Stomach (tissue), 9 donors: Measurements from ENCODE around the gene PITPNB. TPM values are rescaled to one million over a fixed set of nuclear protein-coding genes. Genes with fewer than 3 reads are reported as not detected.

ENCODE experiments used
- DNase-seq, 2 donors: peaks; one replicate each; pipeline versions ENCODE4 v3.0.0 to v3.0.0-alpha.2; 2013 to 2019
- H3K27ac ChIP-seq, 5 donors: fragments of 200-600 bp in 4 of 5; sonication (generic) in 4 of 5; one replicate each; pipeline ENCODE4 v1.5.1; 2013 to 2019; ENCODE audit warnings: mild to moderate bottlenecking in 1 of 5, moderate library complexity in 1 of 5
- H3K27me3 ChIP-seq, 3 donors: fragments of 200-600 bp; sonication (generic); one replicate each; pipeline ENCODE4 v1.5.1; 2017 to 2019; ENCODE audit warnings: mixed run types in 1 of 3
- H3K36me3 ChIP-seq, 4 donors: fragments of 200-600 bp; sonication (generic); 1 replicate in 3 of 4; 2 replicates in 1 of 4; pipeline ENCODE4 v1.5.1; 2016 to 2019
- H3K4me1 ChIP-seq, 4 donors: fragments of 200-600 bp; sonication (generic); one replicate each; pipeline ENCODE4 v1.5.1; 2016 to 2019
- H3K4me3 ChIP-seq, 4 donors: fragments of 200-600 bp; sonication (generic) in 3 of 4; one replicate each; pipeline ENCODE4 v1.5.1; 2016 to 2019; ENCODE audit warnings: mild to moderate bottlenecking in 1 of 4
- H3K9me3 ChIP-seq, 4 donors: fragments of 200-600 bp; sonication (generic); one replicate each; pipeline ENCODE4 v1.5.1; 2016 to 2019
- CTCF ChIP-seq, 7 experiments: fragments of 450-650 bp in 4 of 7; fragments of 200-600 bp in 3 of 7; sonication (generic) in 3 of 7; IDR thresholded peaks; one replicate each; pipeline ENCODE4 v1.5.1; 2016 to 2019; ENCODE audit warnings: antibody characterized with exemption in 7 of 7, control low read depth in 2 of 7, mild to moderate bottlenecking in 1 of 7
- EP300 ChIP-seq: sonication (generic); formaldehyde crosslinking; IDR thresholded peaks from one replicate; pipeline ENCODE4 v1.6.1; 2017; ENCODE audit warnings: antibody characterized with exemption
- POLR2A ChIP-seq, 4 donors: fragments of 450-650 bp; IDR thresholded peaks; one replicate each; pipeline ENCODE4 v1.6.1; 2016; ENCODE audit warnings: antibody characterized with exemption in 4 of 4, control low read depth in 2 of 4, mild to moderate bottlenecking in 1 of 4, moderate library complexity in 1 of 4
- POLR2AphosphoS5 ChIP-seq, 3 donors: sonication (generic); formaldehyde crosslinking; IDR thresholded peaks; one replicate each; pipeline ENCODE4 v1.6.1; 2016; ENCODE audit warnings: antibody characterized with exemption in 3 of 3
- WGBS, 5 donors: extraction: QIAGEN DNeasy Blood & Tissue Kit in 3 of 5; methylation state at CpG; one replicate each; pipeline versions ENCODE4 v1.1.5 to v1.1.7; 2013 to 2018; 5-methylcytosine and 5-hydroxymethylcytosine counted together
- intact Hi-C: fragments of 100-400 bp; cut with DNase I; formaldehyde crosslinking; loops from one replicate; pipeline ENCODE4 v1.15.1; 2023; ENCODE audit warnings: low total_unique reads
- polyA plus RNA-seq, 3 donors: library from polyadenylated mRNA; stranded (reverse); fragments of 200-250 nt; gene quantifications; one replicate each; pipeline ENCODE4 v1.2.3, GENCODE V29; 2013
- total RNA-seq, 5 donors: library from RNA; depleted of rRNA; stranded (reverse); fragments of >200 nt; gene quantifications; one replicate each; pipeline versions ENCODE4 v1.1.0 to v1.2.3, GENCODE V29; 2014 to 2016
- donor health status: healthy with polysubstance abuse.
- donor health status: Bipolar disorder and iron deficiency.
- donor health status: healthy.

The PITPNB gene
- total and polyA plus RNA-seq, 8 donors = 6.7 to 91.6 (median 29.9) TPM

DNA sequence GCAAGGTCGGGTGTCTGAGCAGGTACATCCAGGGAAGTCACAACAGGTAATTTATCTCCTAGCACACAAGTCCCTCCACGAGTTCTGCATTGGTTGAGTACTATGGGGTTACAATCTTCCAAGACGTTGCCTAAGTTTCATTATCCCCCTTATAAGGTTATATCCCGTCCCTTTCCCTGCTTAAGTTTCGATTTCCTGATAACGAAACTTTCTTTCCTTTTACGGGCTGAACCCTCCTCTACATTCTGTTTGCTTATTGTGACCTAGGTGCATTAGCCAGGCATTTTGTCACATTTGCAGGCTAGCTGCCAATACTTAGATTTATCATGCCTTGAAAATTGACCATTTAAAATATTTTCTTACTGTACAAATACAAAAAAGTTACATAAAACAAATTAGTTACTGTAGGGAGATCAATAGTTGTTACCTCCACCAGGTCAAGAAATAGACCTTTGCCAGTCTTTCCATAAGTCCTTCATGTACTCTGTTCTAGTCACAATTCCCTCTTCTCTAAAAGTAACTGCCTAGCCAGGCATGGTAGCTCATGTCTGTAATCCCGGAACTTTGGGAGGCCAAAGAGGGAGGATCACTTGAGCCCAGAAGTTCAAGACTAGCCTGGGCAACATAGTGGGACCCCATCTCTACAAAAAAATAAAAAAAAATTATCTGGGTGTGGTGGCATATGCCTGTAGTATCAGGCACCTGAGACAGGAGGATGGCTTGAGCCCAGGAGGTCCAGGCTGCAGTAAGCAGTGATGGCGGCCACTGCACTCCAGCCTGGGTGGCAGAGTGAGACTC lies 14.3 kb upstream of the PITPNB start:
- Histone ChIP-seq H3K27ac (peak overlapping the region in 4 of 5 donors; percentile 33 to 70 (median 47)), H3K36me3 (peaks cover 0 to 11% (median 2%) of the 10 kb centered on the region in 4 donors), H3K27me3 (no peaks in the 10 kb centered on the region), H3K4me3 (peak overlapping the region; percentile 18 to 41 (median 26)), H3K4me1 (peaks cover 0 to 8% (median 2%) of the 10 kb centered on the region in 4 donors), H3K9me3 (no peaks in the 10 kb centered on the region)
- intact Hi-C loops = no loop called here
- 41 to 66% (median 60%) methylated on average over 9 of the region's 9 CpGs for WGBS, 5 donors
- DNase-seq = peak in 1 of 2 donors; percentile 26
- peak in 1 of 3 donors; percentile 52 for TF ChIP-seq POLR2AphosphoS5 (IDR thresholded peaks at IDR 0.05)
- TF ChIP-seq EP300 = no peak
- no peak for TF ChIP-seq POLR2A (IDR thresholded peaks at IDR 0.05)

- Histone ChIP-seq H3K4me1 (peaks cover 0 to 8% (median 2%) of the 10 kb centered on the region in 4 donors), H3K9me3 (no peaks in the 10 kb centered on the region), H3K27me3 (no peaks in the 10 kb centered on the region), H3K36me3 (peaks cover 0 to 7% (median 0%) of the 10 kb centered on the region in 4 donors), H3K4me3 (peak overlapping the region in 1 of 4 donors; percentile 41), H3K27ac (no peak overlapping the region)
- 75 to 82% (median 77%) methylated on average over 3 of the region's 3 CpGs for WGBS, 5 donors
- no peak for DNase-seq
- intact Hi-C loops = no loop called here
- TF ChIP-seq POLR2A (IDR thresholded peaks at IDR 0.05) = no peak
- TF ChIP-seq CTCF (IDR thresholded peaks at IDR 0.05) = no peak
- no peak for TF ChIP-seq POLR2AphosphoS5 (IDR thresholded peaks at IDR 0.05)
- TF ChIP-seq EP300 = no peak
These were observed 11.4 kb upstream of the PITPNB start for GRCh38 chr22:27930331-27931060.

- H3K4me3 ChIP-seq = no peak overlapping the region
- no peaks in the 10 kb centered on the region for H3K27me3 ChIP-seq
- no peak overlapping the region for H3K27ac ChIP-seq
- no peaks in the 10 kb centered on the region for H3K9me3 ChIP-seq
- intact Hi-C loops = no loop called here
- peaks cover 0 to 9% (median 4%) of the 10 kb centered on the region in 4 donors for H3K4me1 ChIP-seq
- H3K36me3 ChIP-seq = peaks cover 0 to 29% (median 8%) of the 10 kb centered on the region in 4 donors
- DNase-seq = no peak
- TF ChIP-seq POLR2A (IDR thresholded peaks at IDR 0.05) = no peak
- TF ChIP-seq CTCF (IDR thresholded peaks at IDR 0.05) = no peak
- no peak for TF ChIP-seq EP300
- TF ChIP-seq POLR2AphosphoS5 (IDR thresholded peaks at IDR 0.05) = no peak
- 36 to 100% (median 95%) methylated on average over 1 of the region's 1 CpG for WGBS, 5 donors
These were observed 8.6 kb upstream of the PITPNB start for GRCh38 chr22:27927608-27928007.

DNA sequence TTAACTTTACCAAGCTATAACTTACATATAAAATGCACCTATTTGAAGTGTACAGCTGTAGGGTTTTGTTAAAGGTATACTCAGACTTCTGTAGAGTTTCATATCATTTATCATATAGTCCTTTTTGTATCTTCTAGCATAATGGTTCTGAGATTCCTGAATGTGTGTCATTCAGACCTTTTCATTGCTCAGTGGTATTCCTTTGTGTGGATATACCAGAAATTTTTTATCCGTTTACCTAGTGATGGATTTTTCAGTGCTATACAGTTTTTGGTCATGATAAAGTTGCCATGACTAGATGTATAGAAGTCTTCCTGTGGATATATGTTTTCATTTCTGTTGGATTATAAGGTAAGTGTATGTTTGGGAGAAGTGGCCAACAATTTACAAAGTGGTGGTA lies 6.3 kb upstream of the PITPNB start:
- Histone ChIP-seq H3K27ac (no peak overlapping the region), H3K4me3 (no peak overlapping the region), H3K9me3 (no peaks in the 10 kb centered on the region), H3K4me1 (peaks cover 0 to 18% (median 9%) of the 10 kb centered on the region in 4 donors), H3K27me3 (no peaks in the 10 kb centered on the region), H3K36me3 (peaks cover 0 to 29% (median 8%) of the 10 kb centered on the region in 4 donors)
- intact Hi-C loops = no loop called here
- no peak for DNase-seq
- 91 to 100% (median 96%) methylated on average over 1 of the region's 1 CpG for WGBS, 5 donors
- TF ChIP-seq CTCF (IDR thresholded peaks at IDR 0.05) (no peak), EP300 (no peak), POLR2AphosphoS5 (IDR thresholded peaks at IDR 0.05) (no peak), POLR2A (IDR thresholded peaks at IDR 0.05) (no peak)
